ENCODE measurements around the gene NES. TPM values are rescaled to one million over a fixed set of nuclear protein-coding genes. Genes with fewer than 3 reads are reported as not detected.

The NES gene
- polyA plus RNA-seq, 1 of the 3 experiments (the other 2 are of a cell fraction) = 15.8 TPM

GRCh38 chr1:156656806-156657740, 20.1 kb downstream of the NES start:
- ChIA-PET CTCF (interaction anchor here (0.5 to 13.1 kb wide), 23 partner anchors 9 to 275 kb away, joined by 3 to 682 read pairs (median 5); partner anchors contain the start of genes BCAN, CRABP2, HAPLN2 and ISG20L2), POLR2A (interaction anchor here (0.6 to 1.9 kb wide), 3 partner anchors 29 to 41 kb away, joined by 3 to 7 read pairs (median 3); partner anchors contain the start of gene HAPLN2)
- peaks cover 25 to 42% of the 10 kb centered on the region in 2 experiments; a peak in 3 of 4 replicates for H3K4me1 ChIP-seq (ENCODE audit: control insufficient read depth in 1 of 2, insufficient read depth in 2 of 2, low read depth in 1 of 2, low read length in 1 of 2)
- H3K4me3 ChIP-seq (ENCODE audit: low read depth in 2 of 2, low read length in 1 of 2) = peak overlapping the region; percentile 29 to 44
- peaks cover 7% of the 10 kb centered on the region for H4K20me1 ChIP-seq (ENCODE audit: insufficient read depth)
- no peaks in the 10 kb centered on the region for H3K36me3 ChIP-seq (replicated peaks in 1 of 2; ENCODE audit: control insufficient read depth in 1 of 2, insufficient read depth in 2 of 2, low read length in 1 of 2)
- no peaks in the 10 kb centered on the region for H3K9me3 ChIP-seq
- H3F3A ChIP-seq (replicated peaks; ENCODE audit: insufficient read depth) = peaks cover 17% of the 10 kb centered on the region
- no peaks in the 10 kb centered on the region for H3K9me2 ChIP-seq
- H3K27ac ChIP-seq (ENCODE audit: low read depth in 2 of 2, low read length in 1 of 2) = no peak overlapping the region; a peak in 1 of 4 replicates
- no peaks in the 10 kb centered on the region for H3K79me2 ChIP-seq (ENCODE audit: insufficient read depth)
- H3K4me2 ChIP-seq = peak overlapping the region; percentile 68
- WGBS (ENCODE audit: low lambda C conversion rate) = 11% methylated on average over 34 of the region's 54 CpGs
- no peak overlapping the region for H2AFZ ChIP-seq (ENCODE audit: low read depth)
- DNase-seq = peak; percentile 89
- H3K27me3 ChIP-seq (ENCODE audit: insufficient read depth) = no peaks in the 10 kb centered on the region
- H3K9ac ChIP-seq = no peak overlapping the region
- no peak for TF ChIP-seq TAF1 (IDR thresholded peaks at IDR 0.05; ENCODE audit: borderline replicate concordance, low read depth, low read length)
- no peak for TF ChIP-seq YY1 (IDR thresholded peaks at IDR 0.05; ENCODE audit: low read depth)
- no peak for TF ChIP-seq RFX5 (IDR thresholded peaks at IDR 0.05; ENCODE audit: low read length)
- TF ChIP-seq RAD21 (IDR thresholded peaks at IDR 0.05; ENCODE audit: low read length) = peak; percentile 92
- TF ChIP-seq SMC3 (IDR thresholded peaks at IDR 0.05; ENCODE audit: low read depth, low read length) = peak; percentile 94
- 0 out of 2 replicates have a peak, but pooled peaks have one; percentile 25 for TF ChIP-seq REST (IDR thresholded peaks at IDR 0.05; ENCODE audit: low read depth, low read length)
- no peak for TF ChIP-seq FOXJ3 (CRISPR knock-in tag; IDR thresholded peaks at IDR 0.05)
- no peak for TF ChIP-seq TCF12 (IDR thresholded peaks at IDR 0.05)
- TF ChIP-seq TEAD4 (IDR thresholded peaks at IDR 0.05; ENCODE audit: borderline replicate concordance, insufficient read depth) = no peak
- 0 out of 2 replicates have a peak, but pooled peaks have one; percentile 12 for TF ChIP-seq RCOR1 (IDR thresholded peaks at IDR 0.05; ENCODE audit: low read length)
- TF ChIP-seq RXRA (IDR thresholded peaks at IDR 0.05; ENCODE audit: borderline replicate concordance, low read depth) = no peak
- no peak for TF ChIP-seq FOXM1 (IDR thresholded peaks at IDR 0.05; ENCODE audit: low read depth)
- TF ChIP-seq EZH2phosphoT487 (IDR thresholded peaks at IDR 0.05; ENCODE audit: borderline replicate concordance, low read depth) = no peak
- TF ChIP-seq MAX (IDR thresholded peaks at IDR 0.05; ENCODE audit: low read depth) = no peak
- no peak for TF ChIP-seq JUND (IDR thresholded peaks at IDR 0.05)
- TF ChIP-seq POLR2AphosphoS5 (IDR thresholded peaks at IDR 0.05; ENCODE audit: low read depth, low read length) = no peak
- no peak for TF ChIP-seq GATA2 (CRISPR knock-in tag; IDR thresholded peaks at IDR 0.05)
- TF ChIP-seq ZBTB33 (IDR thresholded peaks at IDR 0.05; ENCODE audit: borderline replicate concordance, low read depth) = no peak
- TF ChIP-seq CHD2 (IDR thresholded peaks at IDR 0.05; ENCODE audit: low read length, partially characterized antibody) = no peak
- no peak for TF ChIP-seq GABPA (IDR thresholded peaks at IDR 0.05; ENCODE audit: low read depth)
- TF ChIP-seq USF1 (IDR thresholded peaks at IDR 0.05; ENCODE audit: borderline replicate concordance, low read depth) = no peak
- TF ChIP-seq FOSL2 (IDR thresholded peaks at IDR 0.05; ENCODE audit: borderline replicate concordance, low read depth) = no peak
- no peak; the same call in 1 of the 2 replicates for TF ChIP-seq MXI1 (IDR thresholded peaks at IDR 0.05; ENCODE audit: low read depth, low read length)
- TF ChIP-seq ELF1 (IDR thresholded peaks at IDR 0.05) = no peak
- TF ChIP-seq EP300 (IDR thresholded peaks at IDR 0.05; ENCODE audit: borderline replicate concordance in 1 of 2, low read depth in 1 of 2, low read length in 1 of 2) = no peak

Measured in SK-N-SH (cell line).